BLaER1 (cell line): ENCODE results near the gene FOXF1.

Source experiments
- H3K27ac ChIP-seq: shearing (Covaris generic); formaldehyde crosslinking; 2 replicates; pipeline ENCODE4 v1.8.1; 2022
- H3K27me3 ChIP-seq: shearing (Covaris generic); formaldehyde crosslinking; 2 replicates; pipeline ENCODE4 v1.8.1; 2022
- H3K36me3 ChIP-seq: shearing (Covaris generic); formaldehyde crosslinking; 2 replicates; pipeline ENCODE4 v1.8.1; 2022
- H3K4me1 ChIP-seq: shearing (Covaris generic); formaldehyde crosslinking; 2 replicates; pipeline ENCODE4 v1.8.1; 2022
- H3K4me2 ChIP-seq: shearing (Covaris generic); formaldehyde crosslinking; 2 replicates; pipeline ENCODE4 v1.8.1; 2022
- H3K4me3 ChIP-seq: shearing (Covaris generic); formaldehyde crosslinking; 2 replicates; pipeline ENCODE4 v1.8.1; 2022
- H3K9ac ChIP-seq: shearing (Covaris generic); formaldehyde crosslinking; 2 replicates; pipeline ENCODE4 v1.8.1; 2022
- H3K9me3 ChIP-seq: shearing (Covaris generic); formaldehyde crosslinking; 2 replicates; pipeline ENCODE4 v1.8.1; 2022
- H4K20me1 ChIP-seq: shearing (Covaris generic); formaldehyde crosslinking; 2 replicates; pipeline ENCODE4 v1.8.1; 2022
- Cebpa-rat ChIP-seq: shearing (Covaris generic); IDR thresholded peaks from 2 replicates; pipeline ENCODE4 v1.8.1; 2022

FOXF1 gene

DNA sequence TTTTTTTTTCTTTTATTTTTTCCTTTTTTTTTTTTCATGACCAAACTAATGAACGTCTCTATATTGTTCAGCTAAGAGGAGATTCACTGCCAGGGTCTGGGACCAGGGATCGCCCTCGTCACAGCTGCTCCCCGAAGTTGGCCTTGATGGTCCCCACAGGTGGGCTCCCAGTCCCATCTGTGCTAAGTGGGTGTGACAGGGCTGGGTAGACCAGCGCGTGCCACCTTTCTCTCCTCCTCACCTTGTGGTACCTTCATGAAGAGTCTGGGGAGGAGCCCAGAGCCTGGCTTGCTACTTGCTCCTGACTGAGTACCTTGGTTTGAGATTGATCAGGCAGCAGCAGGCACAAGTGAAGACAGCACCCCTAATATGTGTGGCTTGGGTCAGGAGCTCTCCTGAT lies 6.5 kb upstream of the FOXF1 start:
- Histone ChIP-seq H3K4me3 (no peak overlapping the region), H4K20me1 (peaks cover 100% of the 10 kb centered on the region), H3K36me3 (no peaks in the 10 kb centered on the region), H3K9me3 (no peaks in the 10 kb centered on the region), H3K9ac (no peak overlapping the region), H3K27ac (no peak overlapping the region), H3K4me2 (no peak overlapping the region), H3K27me3 (peaks cover 100% of the 10 kb centered on the region), H3K4me1 (peaks cover 7% of the 10 kb centered on the region; the same call in 1 of the 2 replicates)
- no peak for TF ChIP-seq Cebpa-rat

DNA sequence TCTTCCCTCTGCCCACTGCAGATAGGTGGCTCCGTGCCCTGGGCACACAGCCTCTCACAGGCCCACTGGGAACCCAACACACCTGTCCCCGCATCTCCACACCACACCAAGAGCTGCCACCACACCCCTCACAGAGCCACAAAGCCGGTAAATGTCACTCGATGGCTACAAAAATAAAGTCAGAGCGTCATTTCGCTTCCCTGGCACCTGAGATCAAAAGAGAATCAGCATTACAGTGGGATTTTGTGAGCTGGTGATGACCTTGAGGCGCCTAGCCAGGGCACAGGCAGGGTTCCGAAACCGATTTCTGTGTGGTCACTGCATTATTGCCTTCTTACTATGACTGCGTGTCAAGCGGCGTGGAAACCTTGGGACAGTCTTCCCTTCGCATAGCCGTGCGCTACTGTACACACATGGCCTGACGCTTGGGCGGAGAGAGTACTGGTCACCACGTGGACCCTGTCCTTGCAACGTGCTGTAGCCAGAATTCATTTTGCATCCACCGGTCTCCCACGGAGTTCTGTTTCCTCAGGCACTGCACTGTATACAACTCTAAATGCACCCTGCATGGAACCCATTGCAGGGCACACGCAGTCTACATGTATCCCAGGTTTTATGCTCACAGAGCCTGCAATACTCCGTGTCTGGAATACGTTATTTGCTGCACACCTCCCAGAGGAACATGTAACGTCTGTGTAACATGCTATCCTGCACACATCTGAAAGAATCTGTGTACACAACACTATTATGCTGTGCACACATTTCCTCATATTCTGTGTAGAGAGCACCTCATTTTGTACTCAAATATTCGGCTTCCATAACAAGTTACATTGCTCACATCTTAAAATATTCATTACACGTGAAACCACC lies 5.8 kb upstream of the FOXF1 start:
- H3K9me3 ChIP-seq: no peaks in the 10 kb centered on the region
- peaks cover 12% of the 10 kb centered on the region; the same call in 1 of the 2 replicates for H3K4me1 ChIP-seq
- no peak overlapping the region for H3K9ac ChIP-seq
- H3K4me3 ChIP-seq: no peak overlapping the region
- no peaks in the 10 kb centered on the region for H3K36me3 ChIP-seq
- H3K27me3 ChIP-seq: peaks cover 100% of the 10 kb centered on the region
- no peak overlapping the region for H3K27ac ChIP-seq
- H4K20me1 ChIP-seq: peaks cover 100% of the 10 kb centered on the region
- no peak for TF ChIP-seq Cebpa-rat
- H3K4me2 ChIP-seq: no peak overlapping the region

DNA sequence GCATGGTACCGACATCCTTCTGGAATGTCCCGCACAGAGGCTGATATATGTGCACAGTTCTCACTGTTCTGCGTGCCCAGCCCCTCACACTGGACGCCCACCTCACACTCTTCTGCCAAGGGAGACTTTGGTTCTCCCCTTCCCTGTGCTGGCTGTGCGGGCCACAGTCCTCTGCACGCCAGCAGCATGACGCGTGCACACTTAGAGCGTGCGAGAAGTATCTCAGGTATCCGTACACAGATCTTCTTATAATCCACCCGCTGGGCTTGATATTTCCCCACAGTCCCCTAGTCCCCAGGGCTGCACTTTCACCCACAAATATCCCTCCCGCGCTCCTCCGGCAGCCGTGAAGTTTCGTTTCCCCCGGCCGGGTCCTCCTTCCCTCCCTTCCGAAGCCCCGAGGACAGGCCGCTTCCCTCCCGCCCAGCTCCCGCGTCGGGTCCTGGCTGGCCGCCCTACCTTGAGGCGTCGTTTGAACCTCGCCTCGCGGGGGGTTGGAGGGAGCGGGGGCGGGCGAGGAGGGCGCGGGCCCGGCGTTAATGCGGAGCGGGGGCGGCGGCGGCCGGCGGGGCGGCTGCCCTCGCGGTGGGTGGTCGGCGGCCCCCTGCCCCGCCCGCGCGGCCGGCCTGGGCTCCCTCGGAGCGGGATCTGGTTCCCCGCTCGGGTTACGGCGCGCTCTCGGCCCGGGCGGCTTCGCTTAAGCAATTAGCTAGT lies 5.0 kb upstream of the FOXF1 start:
- Histone ChIP-seq H3K27ac (no peak overlapping the region), H3K9ac (no peak overlapping the region), H4K20me1 (peaks cover 99% of the 10 kb centered on the region), H3K4me3 (peak overlapping the region; percentile 30; the same call in 1 of the 2 replicates), H3K4me2 (peak overlapping the region; percentile 36), H3K4me1 (peaks cover 12% of the 10 kb centered on the region; the same call in 1 of the 2 replicates), H3K9me3 (no peaks in the 10 kb centered on the region), H3K27me3 (peaks cover 100% of the 10 kb centered on the region), H3K36me3 (no peaks in the 10 kb centered on the region)
- no peak for TF ChIP-seq Cebpa-rat

- no peak overlapping the region for H3K27ac ChIP-seq
- H3K27me3 ChIP-seq: peaks cover 100% of the 10 kb centered on the region
- no peaks in the 10 kb centered on the region for H3K36me3 ChIP-seq
- peak overlapping the region; percentile 30; the same call in 1 of the 2 replicates for H3K4me3 ChIP-seq
- H3K9ac ChIP-seq: no peak overlapping the region
- no peak for TF ChIP-seq Cebpa-rat
- peaks cover 18% of the 10 kb centered on the region; the same call in 1 of the 2 replicates for H3K4me1 ChIP-seq
- peak overlapping the region; percentile 36; the same call in 1 of the 2 replicates for H3K4me2 ChIP-seq
- H4K20me1 ChIP-seq: peaks cover 99% of the 10 kb centered on the region
- H3K9me3 ChIP-seq: no peaks in the 10 kb centered on the region
Observed at GRCh38 chr16:86505899-86506864, 4.1 kb upstream of the FOXF1 start.

DNA sequence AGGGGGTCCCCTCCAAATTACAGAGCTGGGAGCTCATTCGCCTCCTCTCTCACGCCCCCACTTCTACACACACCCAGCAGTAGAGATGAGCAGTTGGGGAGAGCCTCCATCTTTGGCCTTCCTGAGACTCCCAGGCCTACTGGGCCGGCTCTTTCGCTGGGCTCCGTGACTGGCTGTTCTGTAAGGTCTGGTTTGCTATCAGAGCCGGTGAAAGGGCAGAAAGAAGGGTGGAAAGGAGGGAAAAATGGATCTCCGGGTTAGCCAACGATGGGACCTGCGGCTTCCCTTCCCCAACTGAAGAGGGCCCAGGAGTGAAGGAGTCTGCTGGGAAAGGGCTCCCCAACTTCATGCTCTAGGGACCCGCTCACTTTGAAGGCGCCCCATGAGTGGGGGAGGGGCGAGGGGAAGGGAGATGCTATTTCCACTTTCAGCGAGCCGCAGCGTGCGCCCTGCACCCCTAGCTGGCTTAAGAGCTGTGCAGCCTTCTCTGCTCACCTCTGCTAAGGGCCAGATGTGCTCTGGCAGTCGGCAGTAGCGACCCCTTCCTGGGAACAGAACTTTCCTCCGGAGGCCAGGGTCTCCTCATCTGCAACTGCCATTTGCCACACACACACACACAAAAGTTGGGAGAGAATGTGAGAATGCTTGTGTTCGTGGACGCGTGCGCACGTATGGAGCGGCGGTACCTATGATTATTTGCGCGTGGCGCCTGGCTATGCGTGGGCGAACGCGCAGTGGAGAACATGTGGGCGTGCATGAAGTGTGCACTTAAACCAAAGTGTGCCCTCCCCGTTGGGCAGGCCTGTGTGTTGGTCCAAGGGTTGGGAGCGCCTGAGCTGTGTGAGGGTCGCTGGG lies 2.9 kb upstream of the FOXF1 start:
- H3K27ac ChIP-seq: no peak overlapping the region
- H3K4me1 ChIP-seq: peaks cover 18% of the 10 kb centered on the region; the same call in 1 of the 2 replicates
- H3K9ac ChIP-seq: no peak overlapping the region
- H3K4me3 ChIP-seq: no peak overlapping the region
- no peaks in the 10 kb centered on the region for H3K9me3 ChIP-seq
- no peak for TF ChIP-seq Cebpa-rat
- H3K4me2 ChIP-seq: no peak overlapping the region
- peaks cover 100% of the 10 kb centered on the region for H3K27me3 ChIP-seq
- peaks cover 99% of the 10 kb centered on the region for H4K20me1 ChIP-seq
- no peaks in the 10 kb centered on the region for H3K36me3 ChIP-seq

- peaks cover 18% of the 10 kb centered on the region; the same call in 1 of the 2 replicates for H3K4me1 ChIP-seq
- TF ChIP-seq Cebpa-rat: no peak
- H4K20me1 ChIP-seq: peaks cover 99% of the 10 kb centered on the region
- H3K4me3 ChIP-seq: peak overlapping the region; percentile 71
- H3K36me3 ChIP-seq: no peaks in the 10 kb centered on the region
- H3K9me3 ChIP-seq: no peaks in the 10 kb centered on the region
- no peak overlapping the region for H3K27ac ChIP-seq
- no peak overlapping the region for H3K9ac ChIP-seq
- peaks cover 100% of the 10 kb centered on the region for H3K27me3 ChIP-seq
- peak overlapping the region; percentile 95; the same call in 1 of the 2 replicates for H3K4me2 ChIP-seq
Observed at GRCh38 chr16:86508028-86508946, 2.0 kb upstream of the FOXF1 start.

DNA sequence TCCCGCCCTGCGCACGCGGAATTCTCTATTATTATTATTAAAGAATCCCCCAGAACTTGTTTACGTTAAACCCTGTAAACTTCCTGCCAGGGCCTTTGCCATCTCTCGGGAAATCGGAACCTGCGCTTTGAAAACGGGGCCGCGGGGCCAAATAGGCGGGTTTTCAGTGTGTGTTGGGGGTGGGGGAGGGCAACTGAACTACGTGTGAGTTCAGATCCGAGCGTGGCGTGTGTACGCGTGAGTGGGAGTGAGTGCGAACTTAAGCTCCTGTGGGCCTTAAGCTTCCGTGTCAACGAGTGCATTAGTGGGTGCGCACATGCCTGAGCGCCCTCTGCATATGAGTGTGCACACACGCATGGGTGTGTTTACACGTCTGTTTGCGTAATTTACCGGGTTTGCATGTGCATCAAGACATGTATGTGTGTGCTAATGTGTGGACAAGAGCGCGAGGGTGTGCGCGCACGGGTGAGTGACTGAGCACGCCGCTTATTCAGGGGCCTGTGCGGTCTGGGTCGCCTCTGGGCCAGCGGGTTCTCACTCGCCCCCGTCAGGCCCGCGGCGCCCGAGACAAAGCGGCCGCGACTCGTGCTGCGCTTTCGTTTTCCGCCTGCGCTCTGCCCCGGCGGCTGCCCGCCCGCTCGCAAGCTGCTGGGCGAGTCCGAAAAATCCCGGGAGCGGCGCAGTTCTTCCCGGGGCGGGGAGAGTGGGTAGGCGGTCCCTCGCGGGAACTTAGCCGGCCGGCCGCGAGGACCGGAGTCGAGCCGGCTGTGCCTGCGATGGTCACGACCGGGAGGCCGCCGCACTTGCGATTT lies 1.2 kb upstream of the FOXF1 start:
- H3K4me3 ChIP-seq: peak overlapping the region; percentile 71
- peak overlapping the region; percentile 95 for H3K4me2 ChIP-seq
- peak overlapping the region; percentile 43; the same call in 1 of the 2 replicates for H3K9ac ChIP-seq
- peaks cover 99% of the 10 kb centered on the region for H4K20me1 ChIP-seq
- H3K36me3 ChIP-seq: no peaks in the 10 kb centered on the region
- TF ChIP-seq Cebpa-rat: no peak
- H3K27me3 ChIP-seq: peaks cover 100% of the 10 kb centered on the region
- no peak overlapping the region for H3K27ac ChIP-seq
- H3K4me1 ChIP-seq: peaks cover 18% of the 10 kb centered on the region; the same call in 1 of the 2 replicates
- H3K9me3 ChIP-seq: no peaks in the 10 kb centered on the region
